GM12878 (cell line): ENCODE results near the gene GLT8D2. TPM values are rescaled to one million over a fixed set of nuclear protein-coding genes. Genes with fewer than 3 reads are reported as not detected.
"Not testable (repeated sequence)": the region's sequence is repeated elsewhere in the genome, so short reads cannot be mapped to it uniquely, and the experiment has no call there.

Experiments used
- ATAC-seq: fragments of 200-7000 bp; cut with Tn5 transposase; 3 replicates; pipeline ENCODE4 v1.9.1; 2020; ENCODE audit warnings: mild to moderate bottlenecking, moderate library complexity
- BruUV-seq: library from RNA; stranded (reverse); fragments of 400-500 nt; replicated peaks from 2 replicates; lab custom pipeline; 2021; lab: Mats Ljungman, UMichigan
- CTCF ChIA-PET: fragments of 300-600 bp; sonication (Branson Sonifier 250); formaldehyde crosslinking; extraction: SDS; loops from one replicate; lab custom pipeline; 2021; ENCODE audit warnings: inconsistent platforms; lab: Yijun Ruan, JAX
- POLR2A ChIA-PET: fragments of 350-600 bp; formaldehyde crosslinking; extraction: SDS; loops from one replicate; lab custom pipeline; 2021; ENCODE audit warnings: inconsistent platforms; lab: Charles Lee
- RAD21 ChIA-PET: fragments of 300-600 bp; sonication (Branson Sonifier 250); formaldehyde crosslinking; loops from one replicate; lab custom pipeline; 2023; ENCODE audit warnings: antibody characterized with exemption; ENCODE audit not compliant: unreplicated experiment; lab: Charles Lee
- SMC1A ChIA-PET: fragments of 300-600 bp; sonication (Branson Sonifier 250); formaldehyde crosslinking; loops from one replicate; lab custom pipeline; 2023; ENCODE audit not compliant: unreplicated experiment, uncharacterized antibody; lab: Charles Lee
- DNase-seq: peaks from one replicate; pipeline ENCODE4 v3.0.0-alpha.2; 2011; ENCODE audit warnings: low read depth, low spot score
- FAIRE-seq: peaks from 3 replicates; lab custom pipeline; 2011; peaks lifted over from hg19 to GRCh38; lab: Jason Lieb, UNC
- H2AFZ ChIP-seq: 2 replicates; pipeline ENCODE4 v1.6.0; 2011; ENCODE audit warnings: low read depth, low read length, control low read depth; ENCODE audit not compliant: control insufficient read depth
- H3K27ac ChIP-seq: 2 replicates; pipeline ENCODE4 v1.5.1; 2011; ENCODE audit warnings: control low read depth; ENCODE audit not compliant: control insufficient read depth, insufficient read depth
- H3K27me3 ChIP-seq, 2 experiments: replicated peaks in 1 of 2; 2 replicates each; pipeline versions ENCODE4 v1.6.0 to v1.6.1; 2011; ENCODE audit warnings: low read length in 1 of 2; ENCODE audit not compliant: control insufficient read depth in 2 of 2, insufficient read depth in 2 of 2
- H3K36me3 ChIP-seq, 2 experiments: 2 replicates each; pipeline ENCODE4 v1.5.1; 2011; ENCODE audit warnings: low read length in 1 of 2; ENCODE audit not compliant: control insufficient read depth in 2 of 2, insufficient read depth in 2 of 2
- H3K4me1 ChIP-seq: 2 replicates; pipeline ENCODE4 v1.6.1; 2011; ENCODE audit warnings: mild to moderate bottlenecking, low read length, moderate library complexity, mixed read lengths; ENCODE audit not compliant: control insufficient read depth, insufficient read depth
- H3K4me2 ChIP-seq: 2 replicates; pipeline ENCODE4 v1.6.0; 2011; ENCODE audit warnings: control low read depth; ENCODE audit not compliant: control insufficient read depth, insufficient read depth
- H3K4me3 ChIP-seq: fragments of 200-600 bp; sonication (generic); 2 replicates; pipeline ENCODE4 v1.5.1; 2016
- H3K79me2 ChIP-seq: 2 replicates; pipeline ENCODE4 v1.6.0; 2011; ENCODE audit warnings: low read length; ENCODE audit not compliant: control insufficient read depth, insufficient read depth
- H3K9ac ChIP-seq: 2 replicates; pipeline ENCODE4 v1.8.0; 2011; ENCODE audit warnings: low read length, control low read depth, mixed read lengths; ENCODE audit not compliant: control insufficient read depth, insufficient read depth
- H3K9me3 ChIP-seq: replicated peaks from 3 replicates; pipeline ENCODE4 v1.5.1; 2011; ENCODE audit warnings: mild to moderate bottlenecking, low read length; ENCODE audit not compliant: control insufficient read depth, insufficient read depth
- H4K20me1 ChIP-seq: 2 replicates; pipeline ENCODE4 v1.6.0; 2011; ENCODE audit not compliant: control insufficient read depth, insufficient read depth
- EZH2 ChIP-seq: IDR thresholded peaks from 2 replicates; pipeline ENCODE4 v1.6.1; 2012; ENCODE audit warnings: low read depth, mild to moderate bottlenecking, control low read depth, inconsistent platforms, low read length, borderline replicate concordance; ENCODE audit not compliant: control insufficient read depth
- STAT3 ChIP-seq: IDR thresholded peaks from 2 replicates; pipeline ENCODE4 v1.6.1; 2011; ENCODE audit warnings: low read depth, low read length, improper control_type of control experiment
- TAF1 ChIP-seq: IDR thresholded peaks from 2 replicates; pipeline ENCODE4 v1.6.1; 2011; ENCODE audit warnings: mild to moderate bottlenecking, low read depth, low read length, borderline replicate concordance
- ZNF24 ChIP-seq: fragments of 450-650 bp; IDR thresholded peaks from 2 replicates; pipeline ENCODE4 v1.6.1; 2017; ENCODE audit warnings: antibody characterized with exemption, mild to moderate bottlenecking
- WGBS: methylation state at CpG from one replicate; pipeline ENCODE4 v1.1.6; 2016; ENCODE audit warnings: low lambda C conversion rate; ENCODE audit not compliant: insufficient replicate concordance, insufficient coverage; ENCODE audit errors: missing lambda C conversion rate; 5-methylcytosine and 5-hydroxymethylcytosine counted together
- in situ Hi-C: fragments of 300-500 bp; cut with MboI; formaldehyde crosslinking; loops from 9 replicates; pipeline ENCODE4 v1.14.3; 2018; ENCODE audit warnings: mixed read lengths
- intact Hi-C: fragments of 100-400 bp; cut with micrococcal nuclease; formaldehyde crosslinking; loops from one replicate; pipeline ENCODE4 v1.14.2; 2022; ENCODE audit not compliant: unreplicated experiment
- polyA plus RNA-seq, 11 experiments: library from polyadenylated mRNA; depleted of rRNA in 4 of 11; unstranded in 6 of 11; stranded (reverse) in 5 of 11; fragments of >200 nt; fragmentation: Nextera tagmentation in 4 of 11; fragmentation: Illumina TruSeq in 1 of 11; extraction: Ambion mirVana in 4 of 11; extraction: Trizol in 1 of 11; gene quantifications; 1 replicate in 1 of 11; 2 replicates in 10 of 11; pipeline versions ENCODE4 v1.2.1 to v1.2.3, GENCODE V29; 2011 to 2016; ENCODE audit warnings: inconsistent platforms in 2 of 11, missing spikeins in 2 of 11, low read depth in 1 of 11
- total RNA-seq, 4 experiments: library from RNA; depleted of rRNA in 3 of 4; stranded (reverse); fragments of >200 nt in 3 of 4; fragmentation: Illumina TruSeq in 1 of 4; extraction: Trizol in 1 of 4; gene quantifications; 2 replicates each; pipeline versions ENCODE4 v1.2.1 to v1.2.3, GENCODE V29; 2013 to 2021

Gene GLT8D2
- total and polyA plus RNA-seq, 10 of the 15 experiments (the other 5 are each of a cell fraction or from before 2014, with no cell fraction given), result 0.06 to 0.80 (median 0.37) TPM; not detected in 1

- not testable (repeated sequence) for BruUV-seq
These were observed 19.4 kb downstream of the GLT8D2 start for GRCh38 chr12:104030596-104030995.

GRCh38 chr12:104026841-104027599 is 23.0 kb downstream of the GLT8D2 start:
- ChIA-PET POLR2A (interaction anchor here (0.5 kb wide), 1 partner anchor 30 kb away, joined by 3 read pairs; no protein-coding TSS in a partner anchor), RAD21 (no interaction called here), SMC1A (interaction anchor here (0.9 kb wide), 1 partner anchor 14 kb away, joined by 4 read pairs; no protein-coding TSS in a partner anchor), CTCF (interaction anchor here (0.6 to 1.5 kb wide), 2 partner anchors 15 to 18 kb away, joined by 4 read pairs; no protein-coding TSS in a partner anchor)
- no peaks in the 10 kb centered on the region for H3K36me3 ChIP-seq
- no peak overlapping the region for H3K9ac ChIP-seq
- H3K9me3 ChIP-seq, result no peaks in the 10 kb centered on the region
- BruUV-seq, result no TSS peak
- 53% methylated on average over 5 of the region's 5 CpGs for WGBS
- H3K4me3 ChIP-seq, result no peak overlapping the region
- H2AFZ ChIP-seq, result no peak overlapping the region
- DNase-seq (no peak), FAIRE-seq (no peak), ATAC-seq (no peak)
- no peak overlapping the region for H3K27ac ChIP-seq
- H3K4me1 ChIP-seq, result no peaks in the 10 kb centered on the region
- no peaks in the 10 kb centered on the region; a peak in 1 of 4 replicates for H3K27me3 ChIP-seq
- H3K4me2 ChIP-seq, result no peak overlapping the region
- no peaks in the 10 kb centered on the region for H3K79me2 ChIP-seq
- no peak for TF ChIP-seq ZNF24
- no peak for TF ChIP-seq EZH2
- TF ChIP-seq TAF1, result no peak
- TF ChIP-seq STAT3, result no peak
- H4K20me1 ChIP-seq, result no peaks in the 10 kb centered on the region
- in situ Hi-C loops, result no loop called here
- intact Hi-C loops, result no loop called here

More at GRCh38 chr12:104030596-104030995, 19.4 kb downstream of the GLT8D2 start:
- RAD21 ChIA-PET, FAIRE-seq, H4K20me1 ChIP-seq, H3K9ac ChIP-seq, intact Hi-C loops, H2AFZ ChIP-seq, H3K27me3 ChIP-seq, ATAC-seq, DNase-seq, in situ Hi-C loops, H3K4me2 ChIP-seq, H3K4me3 ChIP-seq, H3K9me3 ChIP-seq, H3K4me1 ChIP-seq, H3K27ac ChIP-seq, POLR2A ChIA-PET, H3K36me3 ChIP-seq, H3K79me2 ChIP-seq, SMC1A ChIA-PET, CTCF ChIA-PET: not testable (repeated sequence)
- 84% methylated on average over 9 of the region's 27 CpGs for WGBS
